Nasal cavity respiratory epithelium epithelial cell of viscerocranial mucosa (primary cell): Measurements from ENCODE around the gene WASF1. TPM values are rescaled to one million over a fixed set of nuclear protein-coding genes. Genes with fewer than 3 reads are reported as not detected.

ENCODE experiments used
- total RNA-seq: library from RNA; depleted of rRNA; stranded (reverse); fragments of >200 nt; gene quantifications from 2 replicates; pipeline ENCODE4 v1.2.3, GENCODE V29; 2014

Gene WASF1
- 8.2 and 15.5 TPM in 2 replicates for total RNA-seq

DNA sequence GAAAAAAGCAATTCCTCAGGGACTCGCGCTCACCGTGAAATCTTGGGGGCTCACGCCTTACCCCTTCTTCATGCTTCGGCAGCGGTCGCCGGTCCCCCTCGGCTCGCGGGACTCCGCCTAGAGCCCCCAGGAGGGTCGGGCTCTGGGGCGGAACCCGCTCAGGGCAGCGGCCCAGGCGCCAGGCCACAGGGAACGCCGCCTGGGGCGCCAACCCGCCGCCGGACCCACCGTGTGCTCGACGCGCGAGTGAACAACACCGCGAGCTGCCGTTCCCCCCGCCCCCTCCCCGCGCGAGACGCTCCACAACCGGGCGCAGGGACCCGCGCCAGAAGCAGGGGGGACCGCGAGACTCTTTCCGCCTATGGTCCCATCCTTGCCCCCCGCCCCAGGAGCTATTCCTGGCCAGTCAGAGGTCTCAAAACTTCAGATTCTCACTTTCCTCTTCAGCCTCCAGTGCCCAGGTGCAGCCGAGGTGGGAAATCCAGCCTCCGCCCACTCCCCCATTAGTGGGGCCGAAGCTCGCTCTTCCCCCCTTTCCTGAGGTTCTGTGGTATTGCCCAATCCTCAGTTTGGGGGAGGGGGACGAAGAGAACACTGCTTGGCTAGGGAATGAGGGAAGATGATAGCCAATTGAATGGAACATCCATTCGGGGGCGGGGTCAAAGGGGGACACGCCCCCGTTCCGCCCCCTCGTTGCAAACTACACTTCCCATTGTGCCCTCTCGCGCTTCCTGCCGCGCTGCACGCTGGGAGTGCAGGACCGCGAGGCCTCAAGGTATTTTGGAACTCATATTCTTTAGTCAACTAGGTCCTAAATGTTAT is at the start of gene WASF1:
WASF1 (minus strand) TSS at position 265 of the 822 bp plus-strand sequence. CDS start 52,069 bp downstream, outside the sequence.

DNA sequence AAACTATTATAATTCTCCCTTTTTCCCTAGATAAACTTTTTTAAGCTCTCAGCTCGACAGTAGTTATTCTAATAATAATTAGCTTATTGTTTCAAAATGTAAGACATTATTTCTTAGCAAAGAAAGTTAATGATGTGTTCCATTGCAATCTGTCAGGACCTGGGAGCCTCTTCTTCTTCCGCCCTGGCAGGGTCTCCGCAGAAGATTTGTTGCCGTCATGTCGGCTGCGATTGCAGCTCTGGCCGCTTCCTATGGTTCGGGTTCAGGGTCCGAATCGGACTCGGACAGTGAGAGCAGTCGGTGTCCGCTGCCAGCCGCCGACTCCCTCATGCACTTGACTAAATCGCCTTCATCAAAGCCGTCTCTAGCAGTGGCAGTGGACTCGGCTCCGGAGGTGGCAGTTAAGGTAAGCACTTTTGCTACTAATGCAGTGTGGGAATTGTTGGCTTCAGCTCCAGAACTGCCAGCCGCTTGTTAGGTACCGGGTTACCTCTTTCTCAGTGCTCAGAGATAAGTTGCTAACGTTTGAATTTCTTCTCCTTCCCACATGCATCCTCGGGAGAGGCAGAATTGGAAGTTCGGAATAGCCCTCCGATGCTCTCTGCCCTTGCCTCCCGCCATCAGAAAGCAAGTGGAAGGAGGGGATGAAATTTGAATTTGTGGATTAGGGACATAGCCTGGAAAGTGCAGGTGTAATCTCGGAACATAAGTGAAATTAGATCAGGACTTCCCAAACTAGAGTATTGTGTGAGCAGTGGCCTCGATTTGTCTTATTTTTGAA is 948 bp upstream of the WASF1 start, which contains the start of gene CDC40:
CDC40 (plus strand) TSS at position 200 of the 781 bp plus-strand sequence; CDS start at position 218, 18 bp downstream.

Other genes starting within 250 kb of the WASF1 start
- gene GPR6, start 201.4 kb downstream of the WASF1 start, total RNA-seq: not detected in 2 replicates
- gene CDC40, start 757 bp upstream of the WASF1 start, total RNA-seq: 17.4 and 26.2 TPM in 2 replicates
- not detected in 2 replicates for gene METTL24, start 178.7 kb upstream of the WASF1 start, total RNA-seq
- 0.07 TPM in 1 of 2 replicates, not detected in the other for gene DDO, start 235.9 kb upstream of the WASF1 start, total RNA-seq